WTC11 (cell line): ENCODE results near the gene NBAS. TPM values are rescaled to one million over a fixed set of nuclear protein-coding genes. Genes with fewer than 3 reads are reported as not detected.

Source experiments
- ATAC-seq: fragments of 200-7000 bp; cut with Tn5 transposase; 2 replicates; pipeline ENCODE4 v1.10.0; 2021; ENCODE audit warnings: mild to moderate bottlenecking, moderate library complexity
- CTCF ChIA-PET: fragments of 300-600 bp; sonication (Branson Sonifier 250); formaldehyde crosslinking; loops from one replicate; lab custom pipeline; 2021; ENCODE audit warnings: antibody characterized with exemption; lab: Charles Lee
- POLR2A ChIA-PET: fragments of 350-600 bp; sonication (Branson Sonifier 250); formaldehyde crosslinking; loops from one replicate; lab custom pipeline; 2021; ENCODE audit warnings: antibody characterized with exemption; lab: Charles Lee
- DNase-seq: peaks from one replicate; pipeline ENCODE4 v3.0.0; 2021; ENCODE audit warnings: low spot score
- H3K27ac Mint-ChIP-seq: 2 replicates; pipeline ENCODE4 v1.8.0; 2021; ENCODE audit warnings: mixed read lengths
- H3K27me3 Mint-ChIP-seq: 2 replicates; pipeline ENCODE4 v1.8.0; 2021; ENCODE audit warnings: low read depth, mild to moderate bottlenecking, moderate library complexity, mixed read lengths
- H3K36me3 Mint-ChIP-seq: 2 replicates; pipeline ENCODE4 v1.8.0; 2021; ENCODE audit warnings: mixed read lengths
- H3K4me1 Mint-ChIP-seq: 2 replicates; pipeline ENCODE4 v1.8.0; 2022; ENCODE audit warnings: mixed read lengths
- H3K4me3 Mint-ChIP-seq: 2 replicates; pipeline ENCODE4 v1.8.0; 2021; ENCODE audit warnings: mild to moderate bottlenecking, moderate library complexity, mixed read lengths
- H3K9me3 Mint-ChIP-seq: 2 replicates; pipeline ENCODE4 v1.8.0; 2021; ENCODE audit warnings: mixed read lengths
- AFF4 ChIP-seq: sonication (generic); formaldehyde crosslinking; IDR thresholded peaks from 2 replicates; pipeline ENCODE4 v1.8.1; 2023; ENCODE audit warnings: mild to moderate bottlenecking, missing genetic modification reagents, borderline replicate concordance
- ARID4B ChIP-seq: sonication (generic); formaldehyde crosslinking; IDR thresholded peaks from 2 replicates; pipeline ENCODE4 v1.8.0; 2023; ENCODE audit warnings: missing genetic modification reagents, mild to moderate bottlenecking, borderline replicate concordance
- ATF6 ChIP-seq: sonication (generic); formaldehyde crosslinking; IDR thresholded peaks from 2 replicates; pipeline ENCODE4 v1.8.1; 2023; ENCODE audit warnings: mild to moderate bottlenecking, missing genetic modification reagents
- ERG ChIP-seq: fragments of 250-450 bp; sonication (Bioruptor Pico); IDR thresholded peaks from 2 replicates; pipeline ENCODE4 v1.8.0; 2021; ENCODE audit warnings: mild to moderate bottlenecking
- FOXK1 ChIP-seq: sonication (generic); formaldehyde crosslinking; IDR thresholded peaks from 2 replicates; pipeline ENCODE4 v1.8.0; 2022; ENCODE audit warnings: mild to moderate bottlenecking, moderate library complexity, missing genetic modification reagents
- MAX ChIP-seq: sonication (generic); formaldehyde crosslinking; IDR thresholded peaks from 2 replicates; pipeline ENCODE4 v1.8.0; 2022; ENCODE audit warnings: mild to moderate bottlenecking, missing genetic modification reagents
- PREB ChIP-seq: sonication (generic); formaldehyde crosslinking; IDR thresholded peaks from 2 replicates; pipeline ENCODE4 v1.8.1; 2022; ENCODE audit warnings: mild to moderate bottlenecking, missing genetic modification reagents, moderate library complexity, borderline replicate concordance
- TEAD1 ChIP-seq: sonication (generic); formaldehyde crosslinking; IDR thresholded peaks from 2 replicates; pipeline ENCODE4 v1.8.0; 2022; ENCODE audit warnings: mild to moderate bottlenecking, missing genetic modification reagents
- ZBTB43 ChIP-seq: sonication (generic); formaldehyde crosslinking; IDR thresholded peaks from 2 replicates; pipeline ENCODE4 v1.8.1; 2023; ENCODE audit warnings: mild to moderate bottlenecking, missing genetic modification reagents
- ZNF138 ChIP-seq: sonication (generic); formaldehyde crosslinking; conservative IDR thresholded peaks from 2 replicates; pipeline ENCODE4 v1.8.1; 2022; ENCODE audit warnings: mild to moderate bottlenecking, moderate library complexity, missing genetic modification reagents
- ZNF219 ChIP-seq: sonication (generic); formaldehyde crosslinking; IDR thresholded peaks from 2 replicates; pipeline ENCODE4 v1.8.0; 2023; ENCODE audit warnings: missing genetic modification reagents, mild to moderate bottlenecking, borderline replicate concordance
- ZNF317 ChIP-seq: sonication (generic); formaldehyde crosslinking; IDR thresholded peaks from 2 replicates; pipeline ENCODE4 v1.8.1; 2023; ENCODE audit warnings: low read depth, mild to moderate bottlenecking, moderate library complexity, missing genetic modification reagents, borderline replicate concordance
- ZNF396 ChIP-seq: fragments of 250-450 bp; sonication (Bioruptor Pico); IDR thresholded peaks from 2 replicates; pipeline ENCODE4 v1.8.0; 2021; ENCODE audit warnings: mild to moderate bottlenecking, moderate library complexity, borderline replicate concordance
- ZNF425 ChIP-seq: fragments of 250-450 bp; sonication (Bioruptor Pico); conservative IDR thresholded peaks from 2 replicates; pipeline ENCODE4 v1.9.0; 2021; ENCODE audit warnings: mild to moderate bottlenecking
- total RNA-seq: library from RNA; stranded (reverse); gene quantifications from 3 replicates; pipeline ENCODE4 v1.2.3, GENCODE V29; 2021

NBAS gene
- total RNA-seq, 1 experiment from 2014 or later: 32.3 TPM

GRCh38 chr2:15206419-15206818 is 354.7 kb downstream of the NBAS start (continued):
- TF ChIP-seq ARID4B (CRISPR knock-in tag) (no peak), TEAD1 (CRISPR knock-in tag) (no peak), ZNF317 (CRISPR knock-in tag) (no peak), ZNF396 (no peak), ZNF138 (no peak)

- no peak for DNase-seq
- no peak for TF ChIP-seq ZNF396
- no peak for TF ChIP-seq AFF4 (CRISPR knock-in tag)
- TF ChIP-seq ERG: no peak
- TF ChIP-seq ZNF219: no peak
- no peak for TF ChIP-seq ZBTB43
- TF ChIP-seq PREB (CRISPR knock-in tag): no peak
- TF ChIP-seq ZNF425 (CRISPR knock-in tag): no peak
- TF ChIP-seq ATF6 (CRISPR knock-in tag): no peak
- no peak for TF ChIP-seq MAX
- no peak for TF ChIP-seq ZNF317 (CRISPR knock-in tag)
- TF ChIP-seq FOXK1 (CRISPR knock-in tag): no peak
- CTCF ChIA-PET: no interaction called here
- H3K36me3 Mint-ChIP-seq: peaks cover 22% of the 10 kb centered on the region
- no peaks in the 10 kb centered on the region for H3K4me1 Mint-ChIP-seq
- POLR2A ChIA-PET: no interaction called here
- no peak overlapping the region for H3K27ac Mint-ChIP-seq
- ATAC-seq: no peak
- H3K4me3 Mint-ChIP-seq: no peak overlapping the region
- peaks cover 25% of the 10 kb centered on the region for H3K9me3 Mint-ChIP-seq
- no peaks in the 10 kb centered on the region for H3K27me3 Mint-ChIP-seq
Observed at GRCh38 chr2:15205562-15205961, 355.6 kb downstream of the NBAS start.
